Caco-2 (cell line): ENCODE data around the gene DNAH10. TPM values are rescaled to one million over a fixed set of nuclear protein-coding genes. Genes with fewer than 3 reads are reported as not detected.

Source experiments
- BruUV-seq: library from RNA; stranded (reverse); fragments of 400-500 nt; replicated peaks from 2 replicates; lab custom pipeline; 2021; lab: Mats Ljungman, UMichigan
- CTCF ChIA-PET: fragments of 300-600 bp; sonication (Branson Sonifier 250); formaldehyde crosslinking; loops from one replicate; lab custom pipeline; 2022; ENCODE audit warnings: antibody characterized with exemption; lab: Charles Lee
- POLR2A ChIA-PET: fragments of 300-600 bp; sonication (Branson Sonifier 250); formaldehyde crosslinking; loops from one replicate; lab custom pipeline; 2022; ENCODE audit warnings: antibody characterized with exemption; lab: Charles Lee
- DNase-seq, 2 experiments: peaks; one replicate each; pipeline versions ENCODE4 v3.0.0 to v3.0.0-alpha.2; 2020 to 2022
- H3K27me3 ChIP-seq: replicated peaks from 2 replicates; pipeline ENCODE4 v1.6.0; 2011; ENCODE audit warnings: low read length; ENCODE audit not compliant: control insufficient read depth, insufficient read depth
- H3K36me3 ChIP-seq: 2 replicates; pipeline ENCODE4 v1.5.1; 2011; ENCODE audit warnings: low read length; ENCODE audit not compliant: control insufficient read depth, insufficient read depth
- H3K4me1 ChIP-seq: fragments of 250-450 bp; sonication (Bioruptor Pico); 2 replicates; pipeline ENCODE4 v1.5.1; 2020; ENCODE audit warnings: mild to moderate bottlenecking
- H3K4me3 ChIP-seq: 2 replicates; pipeline ENCODE4 v1.5.1; 2011; ENCODE audit warnings: low read depth, mild to moderate bottlenecking, control low read depth, low read length
- H3K9me3 ChIP-seq: fragments of 250-450 bp; sonication (Bioruptor Pico); 2 replicates; pipeline ENCODE4 v1.5.1; 2020; ENCODE audit warnings: mild to moderate bottlenecking, moderate library complexity
- H3K27ac Mint-ChIP-seq: one replicate; pipeline ENCODE4 v1.8.0; 2022; ENCODE audit warnings: mixed read lengths; ENCODE audit not compliant: unreplicated experiment
- H3K27me3 Mint-ChIP-seq: one replicate; pipeline ENCODE4 v1.8.0; 2022; ENCODE audit warnings: mixed read lengths; ENCODE audit not compliant: insufficient read depth, unreplicated experiment
- H3K36me3 Mint-ChIP-seq: one replicate; pipeline ENCODE4 v1.8.0; 2022; ENCODE audit warnings: mild to moderate bottlenecking, mixed read lengths; ENCODE audit not compliant: insufficient read depth, unreplicated experiment
- H3K4me1 Mint-ChIP-seq: one replicate; pipeline ENCODE4 v1.8.0; 2022; ENCODE audit warnings: low read depth, mixed read lengths; ENCODE audit not compliant: unreplicated experiment
- H3K4me3 Mint-ChIP-seq: one replicate; pipeline ENCODE4 v1.8.0; 2022; ENCODE audit warnings: mild to moderate bottlenecking, moderate library complexity, mixed read lengths; ENCODE audit not compliant: unreplicated experiment
- H3K9me3 Mint-ChIP-seq: one replicate; pipeline ENCODE4 v1.8.0; 2022; ENCODE audit warnings: mixed read lengths; ENCODE audit not compliant: unreplicated experiment
- intact Hi-C: fragments of 100-400 bp; cut with micrococcal nuclease; formaldehyde crosslinking; loops from one replicate; pipeline ENCODE4 v1.10.0; 2022; ENCODE audit not compliant: unreplicated experiment
- total RNA-seq: library from RNA; stranded (reverse); gene quantifications from 2 replicates; pipeline ENCODE4 v1.2.3, GENCODE V29; 2022
- TF ChIP-seq, protein P1 (sequence below), 2 experiments: fragments of 200-600 bp in 1 of 2; IDR thresholded peaks; 1 replicate in 1 of 2; 2 replicates in 1 of 2; pipeline versions ENCODE4 v1.5.1 to v1.8.0; 2011 to 2022; ENCODE audit warnings: antibody characterized with exemption in 1 of 2, control low read depth in 1 of 2, inconsistent platforms in 1 of 2, low read depth in 1 of 2, low read length in 1 of 2, mild to moderate bottlenecking in 1 of 2, moderate library complexity in 1 of 2; ENCODE audit not compliant: insufficient read depth in 1 of 2, severe bottlenecking in 1 of 2, unreplicated experiment in 1 of 2

The DNAH10 gene
- total RNA-seq, 1 experiment from 2014 or later, result 0.45 TPM

DNA sequence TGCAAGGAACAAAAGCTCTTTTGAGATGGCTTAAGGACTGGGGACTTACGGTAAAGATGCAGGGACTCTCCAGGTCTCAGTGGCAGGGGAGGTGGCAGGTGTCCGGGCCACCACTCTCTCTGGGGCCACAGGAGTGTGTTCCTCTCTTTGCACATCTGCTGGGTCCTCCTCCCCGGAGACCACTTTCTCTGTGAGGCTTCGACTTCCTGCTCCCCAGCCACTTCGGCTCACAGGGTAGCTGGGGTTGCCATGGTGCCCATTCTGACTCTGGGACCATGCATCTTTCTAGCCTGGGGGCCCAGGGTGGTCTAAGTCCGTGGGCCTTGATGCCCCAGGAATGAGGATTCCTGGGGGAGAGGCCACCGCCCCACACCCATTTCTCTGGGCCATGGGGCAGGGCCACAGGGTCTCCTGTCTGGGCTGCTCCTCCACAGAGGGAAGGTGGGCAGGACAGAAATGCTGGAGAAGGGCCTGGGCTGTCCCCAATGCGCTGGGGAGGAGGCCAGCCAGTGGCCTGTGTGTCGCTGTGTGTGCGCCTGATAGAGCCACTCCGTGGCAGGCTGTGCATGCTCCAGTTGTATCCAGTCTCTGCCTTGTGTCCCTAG lies 172.0 kb downstream of the DNAH10 start:
- CTCF ChIA-PET, result no interaction called here

DNA sequence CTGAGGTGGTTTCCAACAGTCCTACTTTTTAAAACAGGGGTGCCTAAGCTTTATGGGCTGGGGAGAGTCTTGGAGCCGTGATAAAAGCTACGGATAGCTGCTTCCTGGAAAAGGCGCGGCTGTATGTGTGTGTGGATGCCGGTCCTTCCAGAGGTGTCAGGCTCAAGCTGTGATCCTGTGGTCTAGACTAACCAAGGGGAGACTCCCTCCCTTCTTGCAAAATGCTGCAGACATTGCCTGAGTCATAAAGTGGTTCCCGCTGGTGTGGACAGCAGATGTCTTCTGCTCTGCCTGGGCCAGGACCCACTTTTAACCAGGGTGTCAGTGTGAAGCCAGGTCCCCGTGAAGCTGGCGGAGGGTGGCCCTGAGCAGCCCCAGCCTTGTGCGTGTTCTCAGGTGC lies 172.7 kb downstream of the DNAH10 start:
- DNase-seq, result no peak
- Histone ChIP-seq H3K4me1 (no peaks in the 10 kb centered on the region), H3K36me3 (no peaks in the 10 kb centered on the region; the same call in 1 of the 2 replicates), H3K4me3 (no peak overlapping the region), H3K9me3 (no peaks in the 10 kb centered on the region), H3K27me3 (no peaks in the 10 kb centered on the region)
- ChIA-PET POLR2A (no interaction called here), CTCF (no interaction called here)
- H3K27ac Mint-ChIP-seq, result no peak overlapping the region
- peaks cover 10% of the 10 kb centered on the region for H3K36me3 Mint-ChIP-seq
- no peaks in the 10 kb centered on the region for H3K9me3 Mint-ChIP-seq
- H3K4me3 Mint-ChIP-seq, result no peak overlapping the region
- peaks cover 11% of the 10 kb centered on the region for H3K4me1 Mint-ChIP-seq
- intact Hi-C loops, result no loop called here
- no peaks in the 10 kb centered on the region for H3K27me3 Mint-ChIP-seq
- TF ChIP-seq, protein P1, sequence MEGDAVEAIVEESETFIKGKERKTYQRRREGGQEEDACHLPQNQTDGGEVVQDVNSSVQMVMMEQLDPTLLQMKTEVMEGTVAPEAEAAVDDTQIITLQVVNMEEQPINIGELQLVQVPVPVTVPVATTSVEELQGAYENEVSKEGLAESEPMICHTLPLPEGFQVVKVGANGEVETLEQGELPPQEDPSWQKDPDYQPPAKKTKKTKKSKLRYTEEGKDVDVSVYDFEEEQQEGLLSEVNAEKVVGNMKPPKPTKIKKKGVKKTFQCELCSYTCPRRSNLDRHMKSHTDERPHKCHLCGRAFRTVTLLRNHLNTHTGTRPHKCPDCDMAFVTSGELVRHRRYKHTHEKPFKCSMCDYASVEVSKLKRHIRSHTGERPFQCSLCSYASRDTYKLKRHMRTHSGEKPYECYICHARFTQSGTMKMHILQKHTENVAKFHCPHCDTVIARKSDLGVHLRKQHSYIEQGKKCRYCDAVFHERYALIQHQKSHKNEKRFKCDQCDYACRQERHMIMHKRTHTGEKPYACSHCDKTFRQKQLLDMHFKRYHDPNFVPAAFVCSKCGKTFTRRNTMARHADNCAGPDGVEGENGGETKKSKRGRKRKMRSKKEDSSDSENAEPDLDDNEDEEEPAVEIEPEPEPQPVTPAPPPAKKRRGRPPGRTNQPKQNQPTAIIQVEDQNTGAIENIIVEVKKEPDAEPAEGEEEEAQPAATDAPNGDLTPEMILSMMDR (IDR thresholded peaks at IDR 0.05; ENCODE audit: insufficient read depth in 1 of 2, low read depth in 1 of 2, low read length in 1 of 2, severe bottlenecking in 1 of 2, unreplicated experiment in 1 of 2), result no peak
- no TSS peak for BruUV-seq

More for the DNA sequence above, 172.0 kb downstream of the DNAH10 start:
- H3K4me1 Mint-ChIP-seq, result peaks cover 10% of the 10 kb centered on the region
- POLR2A ChIA-PET, result no interaction called here
- Histone ChIP-seq H3K4me1 (no peaks in the 10 kb centered on the region), H3K36me3 (no peaks in the 10 kb centered on the region; the same call in 1 of the 2 replicates), H3K27me3 (no peaks in the 10 kb centered on the region), H3K9me3 (no peaks in the 10 kb centered on the region), H3K4me3 (no peak overlapping the region)
- H3K36me3 Mint-ChIP-seq, result peaks cover 10% of the 10 kb centered on the region
- no peak for DNase-seq
- no peaks in the 10 kb centered on the region for H3K9me3 Mint-ChIP-seq
- TF ChIP-seq, protein P1 (IDR thresholded peaks at IDR 0.05; ENCODE audit: insufficient read depth in 1 of 2, low read depth in 1 of 2, low read length in 1 of 2, severe bottlenecking in 1 of 2, unreplicated experiment in 1 of 2), result no peak
- H3K27ac Mint-ChIP-seq, result no peak overlapping the region
- no peaks in the 10 kb centered on the region for H3K27me3 Mint-ChIP-seq
- intact Hi-C loops, result no loop called here
- BruUV-seq, result no TSS peak
- H3K4me3 Mint-ChIP-seq, result no peak overlapping the region

DNA sequence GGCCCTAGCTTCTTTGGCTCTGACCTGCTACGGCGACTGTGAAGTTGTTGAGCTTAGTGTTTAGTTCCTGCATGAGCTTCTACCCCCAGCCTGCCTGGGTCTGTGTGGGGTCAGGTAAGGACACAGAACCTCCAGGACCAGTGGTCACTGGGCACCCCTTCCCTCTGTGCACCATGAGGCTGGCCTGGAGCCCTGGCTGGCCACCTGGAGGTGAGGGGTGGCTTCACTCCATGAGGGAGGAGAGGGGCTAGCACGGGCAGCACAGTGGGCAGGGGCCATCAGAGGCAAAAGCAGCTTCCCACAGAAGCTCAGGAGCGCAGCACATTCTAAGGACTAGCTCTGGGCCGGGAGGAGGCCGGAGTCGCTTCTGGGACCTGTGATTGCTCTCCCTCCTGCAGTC lies 173.9 kb downstream of the DNAH10 start:
- Mint-ChIP-seq H3K4me3 (no peak overlapping the region), H3K4me1 (peaks cover 11% of the 10 kb centered on the region), H3K27ac (no peak overlapping the region), H3K36me3 (peaks cover 16% of the 10 kb centered on the region), H3K9me3 (no peaks in the 10 kb centered on the region), H3K27me3 (no peaks in the 10 kb centered on the region)
- no peaks in the 10 kb centered on the region; the same call in none of the 2 replicates for H3K36me3 ChIP-seq
- intact Hi-C loops, result no loop called here
- TF ChIP-seq, protein P1 (IDR thresholded peaks at IDR 0.05; ENCODE audit: insufficient read depth in 1 of 2, low read depth in 1 of 2, low read length in 1 of 2, severe bottlenecking in 1 of 2, unreplicated experiment in 1 of 2), result no peak
- no peaks in the 10 kb centered on the region for H3K27me3 ChIP-seq
- no peaks in the 10 kb centered on the region for H3K9me3 ChIP-seq
- BruUV-seq, result no TSS peak
- CTCF ChIA-PET, result no interaction called here
- no peak overlapping the region for H3K4me3 ChIP-seq
- POLR2A ChIA-PET, result no interaction called here
- DNase-seq, result no peak
- no peaks in the 10 kb centered on the region for H3K4me1 ChIP-seq
